IMR-90 (cell line): ENCODE measurements around the gene DNAAF6. TPM values are rescaled to one million over a fixed set of nuclear protein-coding genes. Genes with fewer than 3 reads are reported as not detected.

ENCODE experiments used
- ATAC-seq: fragments of 200-7000 bp; cut with Tn5 transposase; 2 replicates; pipeline ENCODE4 v1.9.1; 2020; ENCODE audit warnings: low read depth, mild to moderate bottlenecking, moderate library complexity
- BruUV-seq: library from RNA; stranded (reverse); fragments of 400-500 nt; replicated peaks from 2 replicates; lab custom pipeline; 2021; lab: Mats Ljungman, UMichigan
- CTCF ChIA-PET: fragments of 300-600 bp; formaldehyde crosslinking; extraction: SDS; loops from one replicate; lab custom pipeline; 2021; ENCODE audit warnings: antibody characterized with exemption; lab: Yijun Ruan, JAX
- POLR2A ChIA-PET: fragments of 300-600 bp; sonication (Branson Sonifier 250); formaldehyde crosslinking; loops from one replicate; lab custom pipeline; 2022; ENCODE audit warnings: antibody characterized with exemption; ENCODE audit not compliant: unreplicated experiment; lab: Charles Lee
- DNase-seq: peaks from one replicate; pipeline ENCODE4 v3.0.0; 2013
- H2AFZ ChIP-seq: replicated peaks from 2 replicates; pipeline ENCODE3; 2013; ENCODE audit warnings: low read length, mild to moderate bottlenecking; ENCODE audit not compliant: poor library complexity
- H2AK5ac ChIP-seq: 2 replicates; pipeline ENCODE4 v1.6.1; 2013; ENCODE audit warnings: low read depth, low read length, inconsistent platforms
- H2AK9ac ChIP-seq: replicated peaks from 2 replicates; pipeline ENCODE3; 2013; ENCODE audit warnings: mild to moderate bottlenecking, low read depth, low read length, moderate library complexity; ENCODE audit not compliant: poor library complexity
- H2BK120ac ChIP-seq: 2 replicates; pipeline ENCODE4 v1.6.1; 2013; ENCODE audit warnings: low read depth, low read length, inconsistent platforms
- H2BK15ac ChIP-seq: 3 replicates; pipeline ENCODE4 v1.6.1; 2013; ENCODE audit warnings: low read depth, low read length, inconsistent platforms
- H2BK20ac ChIP-seq: 2 replicates; pipeline ENCODE4 v1.6.1; 2013; ENCODE audit warnings: low read depth, mild to moderate bottlenecking, inconsistent platforms, low read length, moderate library complexity
- H2BK5ac ChIP-seq: 2 replicates; pipeline ENCODE4 v1.6.1; 2013; ENCODE audit warnings: mild to moderate bottlenecking, low read depth, low read length, inconsistent platforms; ENCODE audit not compliant: poor library complexity, severe bottlenecking
- H3K14ac ChIP-seq: replicated peaks from 2 replicates; pipeline ENCODE4 v1.6.1; 2013; ENCODE audit warnings: low read depth, low read length, inconsistent platforms
- H3K18ac ChIP-seq: 2 replicates; pipeline ENCODE4 v1.6.1; 2013; ENCODE audit warnings: low read depth, low read length, control low read depth
- H3K23ac ChIP-seq: 2 replicates; pipeline ENCODE4 v1.6.1; 2013; ENCODE audit warnings: low read depth, low read length, inconsistent platforms
- H3K27ac ChIP-seq: 2 replicates; pipeline ENCODE4 v1.5.1; 2013; ENCODE audit warnings: mild to moderate bottlenecking, control low read depth, low read length; ENCODE audit not compliant: insufficient read depth
- H3K27me3 ChIP-seq: 2 replicates; pipeline ENCODE4 v1.6.1; 2013; ENCODE audit warnings: low read length; ENCODE audit not compliant: control insufficient read depth, insufficient read depth
- H3K36me3 ChIP-seq: 2 replicates; pipeline ENCODE4 v1.6.1; 2013; ENCODE audit warnings: low read length, mixed read lengths; ENCODE audit not compliant: control insufficient read depth, insufficient read depth
- H3K4ac ChIP-seq: 2 replicates; pipeline ENCODE4 v1.6.1; 2013; ENCODE audit warnings: low read depth, low read length, inconsistent platforms
- H3K4me1 ChIP-seq: 2 replicates; pipeline ENCODE4 v1.6.1; 2013; ENCODE audit warnings: low read length, mixed read lengths; ENCODE audit not compliant: control insufficient read depth, insufficient read depth
- H3K4me2 ChIP-seq: 2 replicates; pipeline ENCODE4 v1.6.1; 2013; ENCODE audit warnings: low read depth, mild to moderate bottlenecking, control low read depth, low read length, moderate library complexity
- H3K4me3 ChIP-seq: 2 replicates; pipeline ENCODE4 v1.5.1; 2013; ENCODE audit warnings: low read depth, mild to moderate bottlenecking, control low read depth, low read length, moderate library complexity; ENCODE audit not compliant: insufficient read depth
- H3K56ac ChIP-seq: 2 replicates; pipeline ENCODE4 v1.6.1; 2013; ENCODE audit warnings: low read length, inconsistent platforms; ENCODE audit not compliant: insufficient read depth; ENCODE audit errors: extremely low read depth
- H3K79me1 ChIP-seq, 2 experiments: 2 replicates each; pipeline ENCODE4 v1.6.1; 2013; ENCODE audit warnings: low read length in 2 of 2, inconsistent platforms in 1 of 2, low read depth in 1 of 2
- H3K9ac ChIP-seq: 2 replicates; pipeline ENCODE4 v1.6.1; 2013; ENCODE audit warnings: low read depth, low read length, control low read depth
- H3K9me1 ChIP-seq: 2 replicates; pipeline ENCODE4 v1.6.1; 2013; ENCODE audit warnings: low read length, inconsistent platforms; ENCODE audit not compliant: insufficient read depth
- H3K9me3 ChIP-seq: 2 replicates; pipeline ENCODE4 v1.6.1; 2013; ENCODE audit warnings: low read length; ENCODE audit not compliant: control insufficient read depth, insufficient read depth
- H4K20me1 ChIP-seq: 2 replicates; pipeline ENCODE4 v1.6.1; 2013; ENCODE audit warnings: low read length, inconsistent platforms; ENCODE audit not compliant: insufficient read depth
- H4K5ac ChIP-seq: 2 replicates; pipeline ENCODE4 v1.6.1; 2013; ENCODE audit warnings: mild to moderate bottlenecking, low read depth, low read length, control low read depth
- H4K8ac ChIP-seq, 2 experiments: 2 replicates each; pipeline ENCODE4 v1.6.1; 2013; ENCODE audit warnings: low read depth in 2 of 2, low read length in 2 of 2, control low read depth in 1 of 2, inconsistent platforms in 1 of 2
- H4K91ac ChIP-seq: 2 replicates; pipeline ENCODE4 v1.6.1; 2013; ENCODE audit warnings: low read depth, low read length, inconsistent platforms; ENCODE audit not compliant: insufficient read depth
- BHLHE40 ChIP-seq: fragments of 150-350 bp; IDR thresholded peaks from 2 replicates; pipeline ENCODE4 v1.6.1; 2016; ENCODE audit warnings: mild to moderate bottlenecking, low read depth, low read length
- CEBPB ChIP-seq: IDR thresholded peaks from 2 replicates; pipeline ENCODE4 v1.6.1; 2012; ENCODE audit warnings: low read depth, low read length, improper control_type of control experiment
- CHD1 ChIP-seq: IDR thresholded peaks from 2 replicates; pipeline ENCODE4 v1.6.1; 2012; ENCODE audit warnings: low read depth, low read length, improper control_type of control experiment
- CTCF ChIP-seq: conservative IDR thresholded peaks from 2 replicates; pipeline ENCODE4 v1.5.1; 2012; ENCODE audit warnings: mild to moderate bottlenecking, low read depth, low read length, improper control_type of control experiment
- ELK1 ChIP-seq: fragments of 150-350 bp; IDR thresholded peaks from 2 replicates; pipeline ENCODE4 v1.6.1; 2016; ENCODE audit warnings: low read depth, mild to moderate bottlenecking, low read length, moderate library complexity, borderline replicate concordance
- FOS ChIP-seq: fragments of 150-350 bp; IDR thresholded peaks from 2 replicates; pipeline ENCODE4 v1.6.1; 2016; ENCODE audit warnings: low read depth, low read length
- MAFK ChIP-seq: IDR thresholded peaks from 2 replicates; pipeline ENCODE4 v1.6.1; 2012; ENCODE audit warnings: low read depth, low read length, improper control_type of control experiment
- MAZ ChIP-seq: IDR thresholded peaks from 2 replicates; pipeline ENCODE4 v1.6.1; 2012; ENCODE audit warnings: low read depth, mild to moderate bottlenecking, low read length, improper control_type of control experiment, moderate library complexity, borderline replicate concordance
- MXI1 ChIP-seq: IDR thresholded peaks from 2 replicates; pipeline ENCODE4 v1.6.1; 2012; ENCODE audit warnings: low read depth, mild to moderate bottlenecking, low read length, moderate library complexity, borderline replicate concordance
- NFE2L2 ChIP-seq: fragments of 150-350 bp; IDR thresholded peaks from 2 replicates; pipeline ENCODE4 v1.6.1; 2016; ENCODE audit warnings: low read depth, mild to moderate bottlenecking, low read length
- POLR2A ChIP-seq: IDR thresholded peaks from 2 replicates; pipeline ENCODE4 v1.6.1; 2012; ENCODE audit warnings: mild to moderate bottlenecking, low read depth, low read length
- RAD21 ChIP-seq: IDR thresholded peaks from 2 replicates; pipeline ENCODE4 v1.6.1; 2012; ENCODE audit warnings: low read length, improper control_type of control experiment
- RCOR1 ChIP-seq: IDR thresholded peaks from 2 replicates; pipeline ENCODE4 v1.6.1; 2012; ENCODE audit warnings: mild to moderate bottlenecking, low read length, improper control_type of control experiment; ENCODE audit not compliant: insufficient replicate concordance
- RFX5 ChIP-seq: IDR thresholded peaks from 2 replicates; pipeline ENCODE4 v1.8.0; 2012; ENCODE audit warnings: low read depth, mild to moderate bottlenecking, low read length, moderate library complexity
- SMC3 ChIP-seq: fragments of 150-350 bp; IDR thresholded peaks from 2 replicates; pipeline ENCODE4 v1.6.1; 2016; ENCODE audit warnings: low read depth, mild to moderate bottlenecking, antibody characterized with exemption, low read length, moderate library complexity
- USF2 ChIP-seq: fragments of 150-350 bp; IDR thresholded peaks from 2 replicates; pipeline ENCODE4 v1.6.1; 2017; ENCODE audit warnings: mild to moderate bottlenecking, antibody characterized with exemption, low read length, low read depth
- WGBS, 2 experiments: methylation state at CpG; one replicate each; pipeline versions ENCODE4 v1.1.5 to v1.1.7; 2013; ENCODE audit warnings: missing lambda C conversion rate in 2 of 2; ENCODE audit not compliant: insufficient read length in 1 of 2; ENCODE audit errors: extremely low coverage in 2 of 2; 5-methylcytosine and 5-hydroxymethylcytosine counted together
- dilution Hi-C: fragments of 300-500 bp; cut with HindIII; formaldehyde crosslinking; loops from one replicate; pipeline ENCODE4 v1.14.3; 2018; ENCODE audit warnings: low sequenced_read_pairs; ENCODE audit not compliant: unreplicated experiment
- in situ Hi-C: fragments of 300-500 bp; cut with MboI; formaldehyde crosslinking; loops from 3 replicates; pipeline ENCODE4 v1.14.3; 2019; ENCODE audit warnings: low sequenced_read_pairs, inconsistent platforms, mixed read lengths
- intact Hi-C: fragments of 100-400 bp; cut with micrococcal nuclease; formaldehyde crosslinking; loops from 2 replicates; pipeline ENCODE4 v1.10.0; 2022
- polyA plus RNA-seq, 3 experiments: library from polyadenylated mRNA; depleted of rRNA; stranded (reverse); fragments of >200 nt; gene quantifications; 2 replicates each; pipeline ENCODE4 v1.2.3, GENCODE V29; 2012; ENCODE audit warnings: low replicate concordance in 1 of 3
- total RNA-seq: library from RNA; depleted of rRNA; stranded (reverse); fragments of >200 nt; gene quantifications from 2 replicates; pipeline ENCODE4 v1.2.3, GENCODE V29; 2012

DNAAF6 gene
- total and polyA plus RNA-seq, 2 of the 4 experiments (the other 2 are of a cell fraction) = not detected

- no TSS peak for BruUV-seq
- Histone ChIP-seq H3K9me1 (no peaks in the 10 kb centered on the region), H3K4ac (no peak overlapping the region), H2BK5ac (no peak overlapping the region), H4K20me1 (no peaks in the 10 kb centered on the region), H3K9ac (no peak overlapping the region), H2BK120ac (no peak overlapping the region), H2BK15ac (no peak overlapping the region), H3K27me3 (no peaks in the 10 kb centered on the region; the same call in none of the 2 replicates), H4K5ac (no peak overlapping the region), H3K4me1 (no peaks in the 10 kb centered on the region), H4K91ac (no peak overlapping the region), H2AFZ (no peak overlapping the region), H3K9me3 (no peaks in the 10 kb centered on the region), H3K79me1 (no peaks in the 10 kb centered on the region), H2BK20ac (no peak overlapping the region), H2AK5ac (no peak overlapping the region), H3K4me3 (no peak overlapping the region), H3K18ac (no peak overlapping the region), H3K4me2 (no peak overlapping the region), H2AK9ac (no peak overlapping the region), H3K36me3 (no peaks in the 10 kb centered on the region), H3K56ac (no peak overlapping the region), H4K8ac (no peak overlapping the region), H3K27ac (no peak overlapping the region), H3K23ac (no peak overlapping the region), H3K14ac (no peak overlapping the region)
- TF ChIP-seq CEBPB (no peak), CTCF (no peak), RCOR1 (no peak), POLR2A (no peak), SMC3 (no peak), ELK1 (no peak), RAD21 (no peak), USF2 (no peak), BHLHE40 (no peak), FOS (no peak), RFX5 (no peak), CHD1 (no peak), NFE2L2 (no peak), MAFK (no peak), MAZ (no peak), MXI1 (no peak)
- intact Hi-C loops (no loop called here), in situ Hi-C loops (no loop called here), dilution Hi-C loops (no loop called here)
- POLR2A ChIA-PET = no interaction called here
- CTCF ChIA-PET = no interaction called here
- whole genome bisulfite sequencing, 2 experiments = no CpG with 5 or more reads among the region's 2 CpGs
- no peak for ATAC-seq
- no peak for DNase-seq
Measured at GRCh38 chrX:107228486-107228819, 22.0 kb downstream of the DNAAF6 start.
